IgD-negative memory B cell (primary cell): Measurements from ENCODE around the gene BMP5. TPM values are rescaled to one million over a fixed set of nuclear protein-coding genes. Genes with fewer than 3 reads are reported as not detected.

Experiments
- H3K27ac Mint-ChIP-seq, 3 donors: one replicate each; pipeline ENCODE4 v1.8.0; 2020 to 2022; ENCODE audit warnings: mild to moderate bottlenecking in 3 of 3, mixed read lengths in 3 of 3, moderate library complexity in 1 of 3
- H3K27me3 Mint-ChIP-seq: one replicate; pipeline ENCODE4 v1.8.0; 2021; ENCODE audit warnings: mixed read lengths
- H3K36me3 Mint-ChIP-seq: one replicate; pipeline ENCODE4 v1.8.0; 2020; ENCODE audit warnings: mild to moderate bottlenecking, mixed read lengths
- H3K4me1 Mint-ChIP-seq, 3 donors: one replicate each; pipeline ENCODE4 v1.8.0; 2020 to 2022; ENCODE audit warnings: mixed read lengths in 3 of 3, mild to moderate bottlenecking in 1 of 3
- H3K4me3 Mint-ChIP-seq, 4 donors: one replicate each; pipeline ENCODE4 v1.8.0; 2020 to 2022; ENCODE audit warnings: mild to moderate bottlenecking in 4 of 4, mixed read lengths in 4 of 4, moderate library complexity in 3 of 4
- H3K9me3 Mint-ChIP-seq, 3 donors: one replicate each; pipeline ENCODE4 v1.8.0; 2020 to 2021; ENCODE audit warnings: mixed read lengths in 3 of 3, mild to moderate bottlenecking in 1 of 3
- polyA plus RNA-seq: library from polyadenylated mRNA; unstranded; fragments of 300-500 nt; fragmentation: Illumina TruSeq; gene quantifications from one replicate; pipeline ENCODE4 v1.2.3, GENCODE V29; 2021

Gene BMP5
- polyA plus RNA-seq, 1 donor from 2014 or later, result not detected

GRCh38 chr6:55839080-55839479 is 36.3 kb downstream of the BMP5 start:
- Mint-ChIP-seq H3K4me1 (no peaks in the 10 kb centered on the region), H3K4me3 (no peak overlapping the region), H3K27me3 (no peaks in the 10 kb centered on the region), H3K9me3 (peaks cover 0 to 9% (median 6%) of the 10 kb centered on the region in 3 donors), H3K36me3 (no peaks in the 10 kb centered on the region), H3K27ac (no peak overlapping the region)

DNA sequence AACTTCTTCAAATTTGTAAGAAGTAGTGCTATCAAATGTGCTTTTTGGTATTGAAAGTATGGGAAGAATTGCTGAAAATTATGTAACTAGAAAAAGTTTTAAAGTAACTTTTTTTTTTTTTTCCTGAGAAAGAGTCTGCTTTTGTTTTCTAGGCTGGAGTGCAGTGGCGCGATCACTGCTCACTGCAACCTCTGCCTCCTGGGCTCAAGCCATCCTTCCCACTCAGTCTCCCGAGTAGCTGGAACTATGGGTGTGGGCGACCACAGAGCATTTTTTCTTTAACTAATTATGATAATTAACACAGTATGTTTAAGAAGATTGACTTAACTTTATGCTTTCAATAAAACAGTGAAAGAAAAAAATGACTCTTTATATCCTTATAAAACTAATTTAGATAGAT is 38.4 kb downstream of the BMP5 start:
- H3K9me3 Mint-ChIP-seq, result peaks cover 0 to 9% (median 6%) of the 10 kb centered on the region in 3 donors
- H3K4me1 Mint-ChIP-seq, result no peaks in the 10 kb centered on the region
- H3K27ac Mint-ChIP-seq, result no peak overlapping the region
- no peaks in the 10 kb centered on the region for H3K27me3 Mint-ChIP-seq
- no peak overlapping the region for H3K4me3 Mint-ChIP-seq
- H3K36me3 Mint-ChIP-seq, result no peaks in the 10 kb centered on the region

DNA sequence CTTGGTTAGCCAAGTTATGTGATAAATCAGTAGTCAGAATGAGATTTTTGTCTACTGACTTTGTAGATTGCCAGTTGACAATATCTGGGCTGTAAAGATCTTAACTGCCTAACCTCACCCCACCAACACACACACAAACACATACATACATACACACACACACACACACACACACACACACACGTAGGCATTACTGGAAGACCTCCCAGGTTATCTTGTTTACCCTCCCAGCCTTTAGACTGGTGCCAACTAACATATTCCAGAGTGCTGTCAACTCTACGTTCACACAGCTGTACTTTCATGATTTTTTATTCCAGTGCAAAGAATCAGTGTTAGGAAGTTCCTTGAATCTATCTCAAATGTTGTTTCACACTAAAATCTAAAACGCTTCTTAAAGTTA is 38.9 kb downstream of the BMP5 start:
- Mint-ChIP-seq H3K9me3 (peaks cover 0 to 7% (median 6%) of the 10 kb centered on the region in 3 donors), H3K4me1 (no peaks in the 10 kb centered on the region), H3K27ac (no peak overlapping the region), H3K27me3 (no peaks in the 10 kb centered on the region), H3K4me3 (no peak overlapping the region), H3K36me3 (no peaks in the 10 kb centered on the region)

GRCh38 chr6:55835220-55835619 is 40.2 kb downstream of the BMP5 start:
- H3K9me3 Mint-ChIP-seq, result peaks cover 0 to 9% (median 3%) of the 10 kb centered on the region in 3 donors
- no peak overlapping the region for H3K27ac Mint-ChIP-seq
- H3K27me3 Mint-ChIP-seq, result no peaks in the 10 kb centered on the region
- no peaks in the 10 kb centered on the region for H3K36me3 Mint-ChIP-seq
- H3K4me1 Mint-ChIP-seq, result no peaks in the 10 kb centered on the region
- H3K4me3 Mint-ChIP-seq, result no peak overlapping the region

DNA sequence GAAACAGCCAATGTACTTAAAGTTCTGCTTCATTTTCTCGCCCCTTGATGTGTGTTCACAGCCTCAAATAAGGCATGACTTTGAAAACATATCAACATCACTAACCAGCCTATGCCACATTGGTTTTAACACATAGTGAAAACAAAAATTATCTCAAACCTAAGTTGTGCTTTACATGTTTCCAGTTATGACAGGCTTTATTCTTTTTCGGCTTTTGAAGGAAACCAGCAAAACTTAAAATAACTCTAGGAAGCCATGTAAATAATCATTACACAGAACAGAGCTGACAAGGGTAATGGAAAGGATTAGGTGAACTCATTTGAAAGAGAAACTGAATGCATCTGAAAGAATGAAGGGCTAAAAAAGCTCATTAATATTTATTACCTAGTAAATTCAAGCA is 42.1 kb downstream of the BMP5 start:
- Mint-ChIP-seq H3K27ac (no peak overlapping the region), H3K4me1 (no peaks in the 10 kb centered on the region), H3K4me3 (no peak overlapping the region), H3K36me3 (no peaks in the 10 kb centered on the region), H3K9me3 (peaks cover 0 to 9% (median 3%) of the 10 kb centered on the region in 3 donors), H3K27me3 (no peaks in the 10 kb centered on the region)

DNA sequence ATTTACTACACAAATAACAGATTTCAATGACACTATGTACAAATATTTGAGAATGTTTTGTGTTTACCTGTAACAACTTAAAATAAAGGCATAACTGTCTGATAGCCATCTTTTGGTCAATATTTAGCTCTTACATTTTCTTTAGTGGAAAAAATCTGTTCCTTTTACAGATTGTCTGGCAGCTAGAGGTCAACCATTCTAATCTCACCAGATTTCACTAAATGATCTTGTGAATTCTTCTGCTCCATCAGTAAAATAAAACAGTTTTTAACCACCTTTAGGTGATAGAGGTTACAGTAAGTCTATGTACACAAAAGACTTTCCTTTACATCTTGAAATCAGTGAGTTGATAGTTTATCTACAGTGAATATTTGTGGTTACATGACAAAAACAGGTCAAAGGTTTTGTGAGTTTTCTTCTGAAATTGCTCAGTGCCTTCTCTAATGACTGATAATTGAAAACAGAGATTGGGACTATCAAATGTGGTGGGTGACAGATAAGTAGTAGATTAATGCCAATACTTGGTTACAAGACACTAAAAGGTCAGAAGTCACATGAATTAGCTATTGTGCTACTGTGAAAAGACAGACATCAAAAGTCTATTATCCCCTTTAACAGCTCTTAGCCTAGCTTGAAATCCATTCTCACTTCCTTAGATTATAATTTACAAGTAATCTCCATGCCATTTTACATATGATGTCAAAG is 47.4 kb downstream of the BMP5 start:
- H3K4me1 Mint-ChIP-seq, result no peaks in the 10 kb centered on the region
- peaks cover 2 to 3% (median 3%) of the 10 kb centered on the region in 3 donors for H3K9me3 Mint-ChIP-seq
- H3K36me3 Mint-ChIP-seq, result no peaks in the 10 kb centered on the region
- no peak overlapping the region for H3K4me3 Mint-ChIP-seq
- no peak overlapping the region for H3K27ac Mint-ChIP-seq
- H3K27me3 Mint-ChIP-seq, result no peaks in the 10 kb centered on the region

DNA sequence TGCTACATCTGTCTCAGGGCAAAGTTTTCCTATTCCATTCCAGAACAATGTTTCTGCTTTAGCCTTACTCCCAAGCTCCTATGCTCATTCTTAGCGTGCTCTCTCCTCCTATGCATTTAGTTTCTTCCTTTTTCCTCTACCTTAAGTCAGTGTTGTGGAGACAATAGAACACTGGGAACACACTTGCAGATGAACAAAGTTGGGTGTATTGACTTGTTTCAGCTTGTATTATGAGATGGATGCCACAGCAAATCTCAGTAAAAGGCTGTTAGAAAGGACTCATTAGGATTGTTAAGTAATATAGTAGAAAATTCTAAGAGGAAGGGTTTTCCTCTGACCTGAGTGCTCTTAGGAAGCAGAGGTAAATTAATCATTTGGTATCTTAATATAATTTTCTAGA is 48.4 kb downstream of the BMP5 start:
- no peaks in the 10 kb centered on the region for H3K27me3 Mint-ChIP-seq
- peaks cover 3 to 4% (median 3%) of the 10 kb centered on the region in 3 donors for H3K9me3 Mint-ChIP-seq
- no peak overlapping the region for H3K27ac Mint-ChIP-seq
- H3K36me3 Mint-ChIP-seq, result no peaks in the 10 kb centered on the region
- no peaks in the 10 kb centered on the region for H3K4me1 Mint-ChIP-seq
- H3K4me3 Mint-ChIP-seq, result no peak overlapping the region

DNA sequence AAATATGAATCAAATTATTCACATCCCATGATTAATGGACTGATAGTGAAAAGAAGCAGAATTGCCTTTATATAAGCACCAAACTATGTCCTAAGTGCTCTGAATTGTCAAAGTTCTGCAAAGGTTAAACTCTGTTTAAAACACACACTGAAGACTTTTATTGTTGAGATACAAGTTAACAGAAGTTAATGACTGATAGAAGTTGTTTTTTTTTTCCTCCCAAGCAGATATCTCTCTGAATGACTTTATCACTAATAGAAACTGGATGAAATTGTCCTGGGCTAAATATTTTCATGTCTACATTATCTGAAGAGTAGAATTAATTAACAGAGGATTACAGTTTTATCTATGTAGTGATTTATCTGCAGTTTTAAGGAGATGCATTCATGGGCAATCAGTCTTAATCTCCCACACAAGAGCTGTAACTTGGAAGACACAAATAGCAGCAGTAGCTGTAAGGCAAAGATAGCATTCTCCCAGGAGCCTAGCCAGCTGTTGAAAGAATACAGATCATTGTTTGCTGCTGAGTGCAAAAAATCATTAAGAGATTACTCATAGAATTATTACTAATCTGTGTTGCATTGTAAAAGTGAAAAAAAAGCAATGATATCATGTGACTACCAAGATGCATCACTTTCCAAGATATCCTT is 49.9 kb downstream of the BMP5 start:
- Mint-ChIP-seq H3K27me3 (no peaks in the 10 kb centered on the region), H3K36me3 (no peaks in the 10 kb centered on the region), H3K27ac (no peak overlapping the region), H3K4me3 (no peak overlapping the region), H3K9me3 (peaks cover 0 to 4% (median 3%) of the 10 kb centered on the region in 3 donors), H3K4me1 (no peaks in the 10 kb centered on the region)

GRCh38 chr6:55822815-55823214 is 52.6 kb downstream of the BMP5 start:
- Mint-ChIP-seq H3K27ac (no peak overlapping the region), H3K4me3 (no peak overlapping the region), H3K4me1 (no peaks in the 10 kb centered on the region), H3K27me3 (no peaks in the 10 kb centered on the region), H3K9me3 (peaks cover 0 to 4% (median 0%) of the 10 kb centered on the region in 3 donors), H3K36me3 (no peaks in the 10 kb centered on the region)

DNA sequence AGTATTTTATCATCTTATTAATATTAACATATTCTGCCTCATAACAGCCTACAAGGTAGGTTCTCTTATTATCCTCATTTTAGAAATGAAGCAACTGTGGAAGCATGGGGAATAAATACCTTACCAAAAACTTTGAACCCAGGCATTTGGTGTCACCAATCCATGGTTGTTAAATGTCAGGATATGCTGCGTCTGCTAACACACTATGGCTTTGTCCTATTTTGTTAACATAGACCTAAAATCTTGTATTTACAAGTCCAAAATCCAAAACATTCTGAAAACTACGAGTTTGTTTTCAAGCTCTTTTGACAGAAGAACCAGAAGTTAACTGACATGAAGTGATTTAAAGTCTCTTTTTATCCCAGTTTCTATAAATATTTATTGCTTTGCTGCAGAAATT is 53.4 kb downstream of the BMP5 start:
- H3K27me3 Mint-ChIP-seq, result no peaks in the 10 kb centered on the region
- H3K4me1 Mint-ChIP-seq, result no peaks in the 10 kb centered on the region
- H3K9me3 Mint-ChIP-seq, result peaks cover 0 to 4% (median 0%) of the 10 kb centered on the region in 3 donors
- H3K4me3 Mint-ChIP-seq, result no peak overlapping the region
- H3K27ac Mint-ChIP-seq, result no peak overlapping the region
- no peaks in the 10 kb centered on the region for H3K36me3 Mint-ChIP-seq

DNA sequence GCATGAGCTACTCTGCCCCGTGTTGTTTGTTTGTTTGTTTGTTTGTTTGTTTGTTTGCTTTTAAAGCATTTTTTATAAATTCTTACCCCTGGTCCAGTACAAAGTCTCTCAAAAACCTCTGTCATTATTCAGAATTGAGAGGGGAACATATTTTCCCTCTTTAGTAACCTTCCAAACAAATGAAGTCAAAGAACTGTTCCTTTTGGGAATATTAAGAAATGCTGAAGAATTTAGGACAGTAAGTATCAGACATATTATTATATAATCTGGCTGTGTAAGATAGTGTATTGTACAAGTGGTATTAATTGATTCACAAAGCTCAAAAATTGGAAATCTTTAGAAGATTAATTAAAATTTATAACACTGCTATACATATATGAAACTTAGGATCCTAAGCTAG is 54.7 kb downstream of the BMP5 start:
- Mint-ChIP-seq H3K27ac (no peak overlapping the region), H3K36me3 (no peaks in the 10 kb centered on the region), H3K9me3 (peaks cover 0 to 4% (median 0%) of the 10 kb centered on the region in 3 donors), H3K4me3 (no peak overlapping the region), H3K4me1 (no peaks in the 10 kb centered on the region), H3K27me3 (no peaks in the 10 kb centered on the region)

DNA sequence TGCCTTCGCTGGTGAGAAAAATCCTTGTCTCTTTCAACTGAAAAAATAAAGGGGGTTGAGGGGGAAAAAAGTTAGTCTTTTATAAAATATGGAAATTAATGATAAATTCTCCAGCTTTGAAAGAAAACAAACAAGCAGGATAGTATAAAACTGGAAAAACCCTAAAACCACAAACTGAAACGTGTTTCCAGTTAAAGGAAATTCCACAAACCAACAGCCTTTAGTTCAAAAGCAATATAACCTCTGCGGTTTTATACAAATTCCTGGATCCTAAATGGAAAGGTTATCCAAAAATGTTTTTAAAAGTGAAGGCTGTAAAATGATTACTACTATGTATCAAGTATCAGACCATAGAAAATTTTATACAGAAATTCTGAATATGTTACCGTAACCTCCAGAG is 55.6 kb downstream of the BMP5 start:
- Mint-ChIP-seq H3K4me1 (no peaks in the 10 kb centered on the region), H3K27ac (no peak overlapping the region), H3K27me3 (no peaks in the 10 kb centered on the region), H3K36me3 (no peaks in the 10 kb centered on the region), H3K9me3 (peaks cover 0 to 4% (median 0%) of the 10 kb centered on the region in 3 donors), H3K4me3 (no peak overlapping the region)

DNA sequence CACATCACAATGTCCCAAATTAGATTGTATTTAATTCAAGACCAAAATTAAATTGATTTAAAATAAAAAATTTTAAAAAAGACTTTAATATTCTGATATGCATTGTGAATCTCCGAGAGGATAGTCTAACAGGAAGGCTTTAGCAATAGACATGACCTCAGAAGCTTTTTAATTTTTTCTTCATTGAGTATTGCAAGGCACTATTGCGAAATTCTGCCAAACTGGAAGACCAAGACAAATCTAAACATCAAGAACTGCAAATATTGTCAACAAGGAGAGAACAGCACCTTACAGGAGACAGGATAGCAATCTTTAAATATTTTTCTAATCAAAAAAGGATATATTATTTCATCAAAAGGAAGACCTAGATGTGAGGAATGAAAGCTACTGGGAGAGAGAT is 56.9 kb downstream of the BMP5 start:
- no peaks in the 10 kb centered on the region for H3K27me3 Mint-ChIP-seq
- peaks cover 0 to 4% (median 0%) of the 10 kb centered on the region in 3 donors for H3K9me3 Mint-ChIP-seq
- H3K36me3 Mint-ChIP-seq, result no peaks in the 10 kb centered on the region
- no peak overlapping the region for H3K27ac Mint-ChIP-seq
- H3K4me1 Mint-ChIP-seq, result no peaks in the 10 kb centered on the region
- no peak overlapping the region for H3K4me3 Mint-ChIP-seq

DNA sequence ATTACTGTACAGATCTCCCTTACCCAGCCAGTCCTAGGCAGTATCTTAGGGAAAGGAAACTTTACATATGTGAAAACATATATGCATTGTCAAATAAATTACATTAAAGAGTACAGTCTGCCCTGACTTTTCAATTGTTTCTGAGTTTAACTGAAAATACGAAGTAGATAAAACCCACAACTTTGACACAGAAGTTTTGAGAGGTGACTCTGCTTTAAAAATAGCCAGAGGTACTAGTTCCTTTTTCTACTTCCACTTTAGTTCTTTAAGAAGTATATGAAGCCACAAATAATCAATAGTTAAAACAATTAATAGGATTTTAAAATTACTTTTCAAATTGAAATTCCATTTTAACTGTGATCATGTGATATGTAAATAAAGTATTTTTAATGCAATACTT is 62.9 kb downstream of the BMP5 start:
- no peaks in the 10 kb centered on the region for H3K4me1 Mint-ChIP-seq
- H3K27ac Mint-ChIP-seq, result no peak overlapping the region
- H3K36me3 Mint-ChIP-seq, result no peaks in the 10 kb centered on the region
- no peaks in the 10 kb centered on the region for H3K27me3 Mint-ChIP-seq
- H3K9me3 Mint-ChIP-seq, result peaks cover 0 to 8% (median 0%) of the 10 kb centered on the region in 3 donors
- no peak overlapping the region for H3K4me3 Mint-ChIP-seq

DNA sequence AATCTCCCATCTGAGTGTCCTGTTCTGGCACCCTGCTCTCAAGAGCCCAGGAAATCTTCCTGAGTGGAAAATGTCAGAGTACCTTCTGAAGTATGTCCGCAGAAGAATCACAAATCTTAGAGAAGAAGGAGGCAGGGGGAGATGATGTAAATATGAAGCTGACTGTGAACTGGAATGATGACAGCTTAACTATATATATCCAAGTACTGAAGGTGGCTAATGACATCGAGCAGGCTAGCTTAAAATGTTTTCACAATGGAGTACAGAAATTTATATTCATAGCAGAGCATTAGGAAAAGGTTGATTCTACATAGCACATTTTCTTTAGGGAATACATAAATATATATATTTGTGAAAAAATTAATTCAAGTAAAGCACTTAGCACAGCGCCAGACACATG is 64.3 kb downstream of the BMP5 start:
- no peaks in the 10 kb centered on the region for H3K27me3 Mint-ChIP-seq
- peaks cover 0 to 13% (median 0%) of the 10 kb centered on the region in 3 donors for H3K9me3 Mint-ChIP-seq
- no peak overlapping the region for H3K4me3 Mint-ChIP-seq
- peaks cover 1% of the 10 kb centered on the region for H3K36me3 Mint-ChIP-seq
- H3K27ac Mint-ChIP-seq, result no peak overlapping the region
- H3K4me1 Mint-ChIP-seq, result no peaks in the 10 kb centered on the region

DNA sequence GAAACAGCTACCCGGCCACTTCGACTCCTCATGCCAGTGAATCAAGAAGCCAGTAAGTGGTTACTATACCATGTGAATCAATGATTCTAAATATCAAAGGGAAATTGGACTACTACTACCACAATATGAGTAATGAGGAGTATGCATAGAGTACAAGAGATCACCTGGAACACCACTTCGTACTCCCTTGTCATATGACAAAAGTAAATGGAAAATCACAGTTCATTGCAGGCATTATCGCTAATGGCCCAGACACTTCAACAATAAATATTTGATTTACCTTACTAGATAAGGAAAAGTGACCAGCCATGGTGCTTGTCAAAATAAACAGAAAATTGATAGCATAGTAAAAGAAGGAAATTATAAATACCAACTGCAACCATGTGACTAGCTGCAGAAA is 73.1 kb downstream of the BMP5 start:
- Mint-ChIP-seq H3K27ac (no peak overlapping the region), H3K9me3 (peaks cover 2 to 22% (median 7%) of the 10 kb centered on the region in 3 donors), H3K4me3 (no peak overlapping the region), H3K36me3 (peaks cover 1% of the 10 kb centered on the region), H3K27me3 (no peaks in the 10 kb centered on the region), H3K4me1 (no peaks in the 10 kb centered on the region)
